K562 (cell line): ENCODE measurements around the gene LPIN1. TPM values are rescaled to one million over a fixed set of nuclear protein-coding genes. Genes with fewer than 3 reads are reported as not detected.

Experiments
- ATAC-seq: fragments of 200-7000 bp; cut with Tn5 transposase; 3 replicates; pipeline ENCODE4 v1.9.1; 2020; ENCODE audit warnings: moderate library complexity
- BruUV-seq: library from RNA; stranded (reverse); fragments of 400-500 nt; replicated peaks from 2 replicates; lab custom pipeline; 2021; lab: Mats Ljungman, UMichigan
- CTCF ChIA-PET: fragments of 300-600 bp; formaldehyde crosslinking; extraction: SDS; loops from one replicate; lab custom pipeline; 2021; ENCODE audit warnings: low intra/inter-chr PET ratio; lab: Yijun Ruan, JAX
- POLR2A ChIA-PET: fragments of 300-600, 350-650 bp; sonication (Branson Sonifier 250); formaldehyde crosslinking; extraction: SDS; loops from one replicate; lab custom pipeline; 2021; ENCODE audit warnings: antibody characterized with exemption, inconsistent platforms; lab: Yijun Ruan, JAX
- DNase-seq, 4 experiments: peaks; one replicate each; pipeline versions ENCODE4 v3.0.0 to v3.0.0-alpha.2; 2011 to 2018; ENCODE audit warnings: low spot score in 3 of 4, mixed read lengths in 3 of 4; ENCODE audit errors: extremely low read depth in 1 of 4
- FAIRE-seq: peaks from 2 replicates; lab custom pipeline; 2011; peaks lifted over from hg19 to GRCh38; lab: Jason Lieb, UNC
- H2AFZ ChIP-seq: 2 replicates; pipeline ENCODE4 v1.6.0; 2011; ENCODE audit warnings: low read depth, low read length, control low read depth, inconsistent platforms
- H3K27ac ChIP-seq: fragments of 200-600 bp; 3 replicates; pipeline ENCODE4 v1.8.0; 2011; ENCODE audit warnings: low read depth, mild to moderate bottlenecking, control low read depth, inconsistent platforms, low read length, moderate library complexity, mixed read lengths; ENCODE audit errors: extremely low read depth
- H3K27me3 ChIP-seq, 2 experiments: fragments of 300-600 bp in 1 of 2; 2 replicates in 1 of 2; 3 replicates in 1 of 2; pipeline versions ENCODE4 v1.6.0 to v1.8.0; 2011; ENCODE audit warnings: inconsistent platforms in 2 of 2, low read length in 2 of 2, mild to moderate bottlenecking in 1 of 2, mixed read lengths in 1 of 2, moderate library complexity in 1 of 2; ENCODE audit not compliant: control insufficient read depth in 2 of 2, insufficient read depth in 2 of 2
- H3K36me3 ChIP-seq: fragments of 300-600 bp; 3 replicates; pipeline ENCODE4 v1.8.0; 2011; ENCODE audit warnings: mild to moderate bottlenecking, low read length, inconsistent platforms; ENCODE audit not compliant: control insufficient read depth, insufficient read depth
- H3K4me1 ChIP-seq, 2 experiments: fragments of 200-600 bp in 1 of 2; replicated peaks in 1 of 2; 2 replicates in 1 of 2; 3 replicates in 1 of 2; pipeline versions ENCODE4 v1.5.1 to v1.8.0; 2011; ENCODE audit warnings: inconsistent platforms in 2 of 2, low read length in 2 of 2, mild to moderate bottlenecking in 1 of 2, mixed read lengths in 1 of 2, moderate library complexity in 1 of 2; ENCODE audit not compliant: control insufficient read depth in 2 of 2, insufficient read depth in 2 of 2
- H3K4me2 ChIP-seq: 2 replicates; pipeline ENCODE4 v1.6.1; 2011; ENCODE audit warnings: low read length, control low read depth, inconsistent platforms, mixed read lengths; ENCODE audit not compliant: insufficient read depth
- H3K4me3 ChIP-seq: fragments of 200-600 bp; sonication (generic), shearing (Covaris generic); 2 replicates; pipeline ENCODE4 v1.5.1; 2016; ENCODE audit warnings: control low read depth, inconsistent platforms
- H3K79me2 ChIP-seq: fragments of 200-600 bp; 3 replicates; pipeline ENCODE4 v1.8.0; 2011; ENCODE audit warnings: low read length, inconsistent platforms; ENCODE audit not compliant: control insufficient read depth, insufficient read depth
- H3K9ac ChIP-seq, 2 experiments: 2 replicates each; pipeline versions ENCODE4 v1.6.0 to v1.6.1; 2011; ENCODE audit warnings: low read depth in 2 of 2, low read length in 2 of 2, control low read depth in 1 of 2, inconsistent platforms in 1 of 2, mild to moderate bottlenecking in 1 of 2, mixed read lengths in 1 of 2; ENCODE audit not compliant: insufficient read depth in 1 of 2
- H3K9me1 ChIP-seq: one replicate; pipeline ENCODE4 v1.6.0; 2011; ENCODE audit warnings: inconsistent platforms, mild to moderate bottlenecking, low read length, moderate library complexity; ENCODE audit not compliant: control insufficient read depth, insufficient read depth
- H3K9me3 ChIP-seq: replicated peaks from 2 replicates; pipeline ENCODE4 v1.5.1; 2011; ENCODE audit warnings: low read depth, low read length, inconsistent platforms; ENCODE audit not compliant: control insufficient read depth, insufficient read depth
- H4K20me1 ChIP-seq: replicated peaks from 2 replicates; pipeline ENCODE4 v1.6.1; 2011; ENCODE audit warnings: low read length, inconsistent platforms, mixed read lengths; ENCODE audit not compliant: control insufficient read depth, insufficient read depth
- MAFF ChIP-seq: IDR thresholded peaks from 2 replicates; pipeline ENCODE4 v1.6.1; 2012; ENCODE audit warnings: low read length, improper control_type of control experiment
- PTRF ChIP-seq: fragments of 450-650 bp; IDR thresholded peaks from 2 replicates; pipeline ENCODE4 v1.6.1; 2016; ENCODE audit warnings: mild to moderate bottlenecking, missing genetic modification characterization, missing compliant biosample characterization
- THRB ChIP-seq: fragments of 450-650 bp; formaldehyde crosslinking; conservative IDR thresholded peaks from 2 replicates; pipeline ENCODE4 v1.4.0; 2022; ENCODE audit warnings: mild to moderate bottlenecking, missing genetic modification characterization
- ZNF224 ChIP-seq: sonication (generic); formaldehyde crosslinking; IDR thresholded peaks from 2 replicates; pipeline ENCODE4 v1.8.0; 2022; ENCODE audit warnings: mild to moderate bottlenecking, missing genetic modification reagents
- WGBS: fragments of 100-300 bp; shearing (Covaris generic); methylation state at CpG from one replicate; pipeline ENCODE4 v1.1.6; 2016; ENCODE audit warnings: low coverage, mixed read lengths; ENCODE audit not compliant: insufficient coverage; ENCODE audit errors: missing lambda C conversion rate; 5-methylcytosine and 5-hydroxymethylcytosine counted together
- in situ Hi-C: fragments of 300-500 bp; cut with MboI; formaldehyde crosslinking; loops from 4 replicates; pipeline ENCODE4 v1.15.0; 2018; ENCODE audit warnings: inconsistent platforms, mixed read lengths
- intact Hi-C: fragments of 100-400 bp; cut with micrococcal nuclease; formaldehyde crosslinking; loops from 2 replicates; pipeline ENCODE4 v1.14.2; 2022
- polyA plus RNA-seq, 8 experiments: library from polyadenylated mRNA; depleted of rRNA in 4 of 8; stranded (reverse) in 5 of 8; unstranded in 3 of 8; fragments of >200 nt; fragmentation: Nextera tagmentation in 2 of 8; fragmentation: Illumina TruSeq in 1 of 8; extraction: Ambion mirVana in 2 of 8; extraction: Trizol in 1 of 8; gene quantifications; 2 replicates each; pipeline versions ENCODE4 v1.2.1 to v1.2.3, GENCODE V29; 2011 to 2014; ENCODE audit warnings: inconsistent platforms in 1 of 8, missing spikeins in 1 of 8
- total RNA-seq, 7 experiments: library from RNA; depleted of rRNA in 6 of 7; stranded (reverse); fragments of >200 nt in 6 of 7; fragmentation: Illumina TruSeq in 2 of 7; extraction: Trizol in 2 of 7; gene quantifications; 2 replicates each; pipeline versions ENCODE4 v1.2.1 to v1.2.3, GENCODE V29; 2011 to 2021; ENCODE audit warnings: low replicate concordance in 1 of 7
- TF ChIP-seq, protein P1 (sequence below), 3 experiments: fragments of 200-800 bp in 1 of 3; fragments of 250-450 bp in 1 of 3; fragments of 450-650 bp in 1 of 3; sonication (Bioruptor Pico) in 1 of 3; sonication (Bioruptor generic) in 1 of 3; formaldehyde crosslinking in 1 of 3; IDR thresholded peaks; 2 replicates each; pipeline versions ENCODE4 v1.6.1 to v1.8.0; 2016 to 2022; ENCODE audit warnings: mild to moderate bottlenecking in 2 of 3, missing genetic modification characterization in 2 of 3, missing compliant biosample characterization in 1 of 3, moderate library complexity in 1 of 3

LPIN1 gene
- total and polyA plus RNA-seq, 9 of the 15 experiments (the other 6 are each of a cell fraction or from before 2014, with no cell fraction given), result 9.2 to 84.0 (median 27.8) TPM

- ATAC-seq (no peak), DNase-seq (no peak), FAIRE-seq (no peak)
- no peaks in the 10 kb centered on the region for H3K27me3 ChIP-seq
- in situ Hi-C loops (loop anchor here (25.0 kb wide), 1 partner anchor 288 kb away; no protein-coding TSS in a partner anchor), intact Hi-C loops (loop anchor here (10.0 kb wide), 1 partner anchor 171 kb away; no protein-coding TSS in a partner anchor)
- no peak overlapping the region for H3K9ac ChIP-seq
- H3K4me3 ChIP-seq, result no peak overlapping the region
- peaks cover 84% of the 10 kb centered on the region for H3K36me3 ChIP-seq
- no peaks in the 10 kb centered on the region for H3K9me1 ChIP-seq
- H3K27ac ChIP-seq, result no peak overlapping the region
- no TSS peak for BruUV-seq
- CTCF ChIA-PET, result interaction anchor here (1.2 kb wide), 1 partner anchor 82 kb away, joined by 4 read pairs; no protein-coding TSS in a partner anchor
- no peaks in the 10 kb centered on the region; the same call in 1 of the 3 replicates for H3K79me2 ChIP-seq
- no peak overlapping the region for H3K4me2 ChIP-seq
- H3K9me3 ChIP-seq, result no peaks in the 10 kb centered on the region
- H3K4me1 ChIP-seq, result peaks cover 4 to 5% of the 10 kb centered on the region in 2 experiments
- no peaks in the 10 kb centered on the region for H4K20me1 ChIP-seq
- 94% methylated on average over 4 of the region's 4 CpGs for WGBS
- POLR2A ChIA-PET, result no interaction called here
- H2AFZ ChIP-seq, result no peak overlapping the region
- TF ChIP-seq PTRF (tag) (no peak), THRB (CRISPR knock-in tag) (no peak), ZNF224 (CRISPR knock-in tag) (no peak), MAFF (no peak)
- TF ChIP-seq, protein P1, sequence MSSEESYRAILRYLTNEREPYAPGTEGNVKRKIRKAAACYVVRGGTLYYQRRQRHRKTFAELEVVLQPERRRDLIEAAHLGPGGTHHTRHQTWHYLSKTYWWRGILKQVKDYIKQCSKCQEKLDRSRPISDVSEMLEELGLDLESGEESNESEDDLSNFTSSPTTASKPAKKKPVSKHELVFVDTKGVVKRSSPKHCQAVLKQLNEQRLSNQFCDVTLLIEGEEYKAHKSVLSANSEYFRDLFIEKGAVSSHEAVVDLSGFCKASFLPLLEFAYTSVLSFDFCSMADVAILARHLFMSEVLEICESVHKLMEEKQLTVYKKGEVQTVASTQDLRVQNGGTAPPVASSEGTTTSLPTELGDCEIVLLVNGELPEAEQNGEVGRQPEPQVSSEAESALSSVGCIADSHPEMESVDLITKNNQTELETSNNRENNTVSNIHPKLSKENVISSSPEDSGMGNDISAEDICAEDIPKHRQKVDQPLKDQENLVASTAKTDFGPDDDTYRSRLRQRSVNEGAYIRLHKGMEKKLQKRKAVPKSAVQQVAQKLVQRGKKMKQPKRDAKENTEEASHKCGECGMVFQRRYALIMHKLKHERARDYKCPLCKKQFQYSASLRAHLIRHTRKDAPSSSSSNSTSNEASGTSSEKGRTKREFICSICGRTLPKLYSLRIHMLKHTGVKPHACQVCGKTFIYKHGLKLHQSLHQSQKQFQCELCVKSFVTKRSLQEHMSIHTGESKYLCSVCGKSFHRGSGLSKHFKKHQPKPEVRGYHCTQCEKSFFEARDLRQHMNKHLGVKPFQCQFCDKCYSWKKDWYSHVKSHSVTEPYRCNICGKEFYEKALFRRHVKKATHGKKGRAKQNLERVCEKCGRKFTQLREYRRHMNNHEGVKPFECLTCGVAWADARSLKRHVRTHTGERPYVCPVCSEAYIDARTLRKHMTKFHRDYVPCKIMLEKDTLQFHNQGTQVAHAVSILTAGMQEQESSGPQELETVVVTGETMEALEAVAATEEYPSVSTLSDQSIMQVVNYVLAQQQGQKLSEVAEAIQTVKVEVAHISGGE (CRISPR knock-in tag; IDR thresholded peaks at IDR 0.05), result no peak
Observed at GRCh38 chr2:11775384-11775783, 29.0 kb downstream of the LPIN1 start.
